Omental fat pad (tissue), 4 donors: ENCODE data around the gene NREP. TPM values are rescaled to one million over a fixed set of nuclear protein-coding genes. Genes with fewer than 3 reads are reported as not detected.

Experiments
- ATAC-seq: fragments of 150-250 bp; one replicate; pipeline ENCODE4 v1.9.1; 2016; ENCODE audit warnings: mild to moderate bottlenecking, moderate library complexity; ENCODE audit not compliant: low FRiP score
- DNase-seq: peaks from one replicate; pipeline ENCODE4 v3.0.0-alpha.2; 2019; ENCODE audit warnings: low spot score
- CTCF ChIP-seq, 3 donors: fragments of 450-650 bp; IDR thresholded peaks; one replicate each; pipeline ENCODE4 v1.5.1; 2016 to 2017; ENCODE audit warnings: antibody characterized with exemption in 3 of 3, mild to moderate bottlenecking in 3 of 3, moderate library complexity in 2 of 3
- total RNA-seq, 4 donors: library from RNA; depleted of rRNA; stranded (reverse); fragments of >200 nt; gene quantifications; one replicate each; pipeline ENCODE4 v1.1.0, GENCODE V29; 2016

Gene NREP
- total RNA-seq, 4 donors from 2014 or later, result 4.4 to 17.2 (median 6.8) TPM

GRCh38 chr5:111734597-111734996 lies 22.4 kb downstream of the NREP start:
- DNase-seq (no peak), ATAC-seq (no peak)
- no peak for TF ChIP-seq CTCF (IDR thresholded peaks at IDR 0.05)

GRCh38 chr5:111734013-111734412 lies 23.0 kb downstream of the NREP start:
- no peak for TF ChIP-seq CTCF (IDR thresholded peaks at IDR 0.05)
- ATAC-seq, result peak; percentile 26
- DNase-seq, result no peak

- DNase-seq (no peak), ATAC-seq (no peak)
- TF ChIP-seq CTCF (IDR thresholded peaks at IDR 0.05), result no peak
These were observed 23.4 kb downstream of the NREP start for GRCh38 chr5:111733571-111733970.

GRCh38 chr5:111731638-111732037 lies 25.4 kb downstream of the NREP start:
- no peak for DNase-seq
- ATAC-seq, result no peak
- TF ChIP-seq CTCF (IDR thresholded peaks at IDR 0.05), result no peak

GRCh38 chr5:111730659-111731382 lies 26.2 kb downstream of the NREP start:
- DNase-seq (no peak), ATAC-seq (no peak)
- TF ChIP-seq CTCF (IDR thresholded peaks at IDR 0.05), result no peak

GRCh38 chr5:111728941-111729340 lies 28.1 kb downstream of the NREP start:
- no peak for DNase-seq

More at GRCh38 chr5:111728941-111729340, 28.1 kb downstream of the NREP start:
- ATAC-seq, result no peak
- TF ChIP-seq CTCF (IDR thresholded peaks at IDR 0.05), result no peak
